Fibroblast of upper back skin (primary cell): ENCODE results near the gene EIF2S3B.

ENCODE experiments used
- DNase-seq: peaks from one replicate; pipeline ENCODE4 v3.0.0-alpha.2; 2013

EIF2S3B gene

DNA sequence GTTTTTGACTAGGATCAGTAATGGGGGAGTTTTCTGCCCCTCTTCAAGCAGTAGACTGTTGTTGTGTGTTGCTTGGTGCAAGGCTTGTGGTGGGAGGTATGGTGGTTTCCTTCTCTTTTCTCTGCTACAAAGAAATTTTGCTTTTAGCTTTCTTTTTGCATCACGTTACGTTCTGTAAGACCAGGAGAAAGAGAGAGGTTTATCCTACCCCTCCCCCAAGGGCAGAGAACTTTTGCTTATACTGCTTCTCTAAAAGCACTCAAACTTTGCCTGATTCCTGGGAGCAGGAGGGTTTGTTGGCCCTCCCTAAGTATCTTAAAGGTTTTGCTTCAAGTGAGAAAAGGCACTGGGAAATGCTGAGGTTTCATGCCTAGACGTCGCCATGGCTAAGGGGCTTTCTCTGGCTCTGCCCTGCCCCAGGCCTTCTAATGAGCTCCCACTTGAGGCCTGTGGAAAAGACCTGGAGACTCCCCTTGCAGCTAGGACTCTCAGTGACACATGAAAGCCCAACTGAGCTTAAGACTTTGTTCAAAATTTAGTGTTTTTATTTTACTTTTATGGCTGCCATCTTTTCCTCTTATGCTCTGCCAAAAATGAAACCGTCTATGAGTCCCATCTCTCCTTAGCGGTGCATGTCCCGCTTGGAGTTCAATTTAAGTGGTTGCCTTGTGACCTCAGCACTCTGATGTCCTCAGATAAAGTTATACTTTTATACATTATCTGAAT lies 49.2 kb downstream of the EIF2S3B start:
- DNase-seq, result no peak

DNA sequence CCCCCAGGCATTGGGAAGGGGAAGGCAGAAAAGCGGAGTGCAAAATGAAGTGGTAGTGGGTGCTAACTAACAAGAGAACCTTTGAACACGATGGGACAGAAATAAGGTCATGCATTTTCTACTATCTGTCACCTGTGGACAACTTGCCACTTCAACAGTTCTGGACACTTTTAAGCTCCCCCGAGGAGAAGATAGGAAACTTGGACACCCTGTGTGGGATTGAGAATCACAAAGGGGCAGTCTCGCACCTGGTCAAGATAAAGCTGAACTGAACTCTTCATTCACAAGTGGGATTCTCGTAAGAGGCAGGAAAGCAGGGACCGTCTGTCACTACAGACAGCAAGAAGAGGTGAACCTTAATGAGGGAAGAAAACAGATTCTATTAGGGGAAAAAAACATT lies 51.6 kb downstream of the EIF2S3B start:
- DNase-seq, result no peak

DNA sequence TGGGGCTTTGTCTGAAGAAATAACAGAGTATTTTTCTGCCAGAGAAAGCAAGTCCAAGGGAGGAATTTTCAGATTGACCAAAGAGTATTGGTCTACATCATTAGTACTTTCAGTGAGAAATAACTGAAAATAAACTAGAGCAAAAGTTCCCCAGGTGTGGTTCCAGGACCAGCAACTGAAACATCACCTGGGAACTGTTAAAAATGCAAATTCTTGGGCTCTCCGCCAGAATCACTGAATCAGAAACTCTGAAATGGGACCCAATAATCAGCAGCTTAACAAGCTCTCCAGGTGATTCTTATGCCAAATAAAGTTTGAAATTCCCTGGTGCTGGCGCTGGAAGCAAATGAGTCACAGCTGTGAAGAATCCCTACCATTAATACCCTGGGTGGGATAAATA lies 52.1 kb downstream of the EIF2S3B start:
- no peak for DNase-seq
